HepG2 (cell line): ENCODE measurements around the gene XRCC1. TPM values are rescaled to one million over a fixed set of nuclear protein-coding genes. Genes with fewer than 3 reads are reported as not detected.

ENCODE experiments used
- ATAC-seq: fragments of 200-7000 bp; cut with Tn5 transposase; 3 replicates; pipeline ENCODE4 v1.9.1; 2020; ENCODE audit warnings: mild to moderate bottlenecking, moderate library complexity
- BruUV-seq: library from RNA; stranded (reverse); fragments of 400-500 nt; replicated peaks from 2 replicates; lab custom pipeline; 2021; lab: Mats Ljungman, UMichigan
- CTCF ChIA-PET: fragments of 300-600 bp; formaldehyde crosslinking; extraction: SDS; loops from one replicate; lab custom pipeline; 2021; ENCODE audit warnings: low total read pairs, inconsistent platforms, low intra/inter-chr PET ratio; lab: Yijun Ruan, JAX
- POLR2A ChIA-PET: fragments of 350-600 bp; sonication (Branson Sonifier 250); formaldehyde crosslinking; loops from one replicate; lab custom pipeline; 2020; ENCODE audit warnings: antibody characterized with exemption, inconsistent platforms; lab: Yijun Ruan, JAX
- DNase-seq: peaks from one replicate; pipeline ENCODE4 v3.0.0-alpha.2; 2015; ENCODE audit warnings: low spot score
- FAIRE-seq: peaks from 3 replicates; lab custom pipeline; 2011; peaks lifted over from hg19 to GRCh38; lab: Jason Lieb, UNC
- H2AFZ ChIP-seq: one replicate; pipeline ENCODE4 v1.6.1; 2011; ENCODE audit warnings: low read length, inconsistent platforms
- H3K27ac ChIP-seq: fragments of 300-600 bp; 3 replicates; pipeline ENCODE4 v1.8.0; 2011; ENCODE audit warnings: mixed run types, mild to moderate bottlenecking, mixed read lengths, low read length, inconsistent platforms; ENCODE audit not compliant: insufficient read depth; ENCODE audit errors: extremely low read length
- H3K27me3 ChIP-seq, 2 experiments: fragments of 200-600 bp in 1 of 2; 2 replicates in 1 of 2; 3 replicates in 1 of 2; pipeline versions ENCODE4 v1.6.0 to v1.8.0; 2011; ENCODE audit warnings: low read length in 2 of 2, mild to moderate bottlenecking in 2 of 2, moderate library complexity in 2 of 2, inconsistent platforms in 1 of 2; ENCODE audit not compliant: insufficient read depth in 2 of 2, control insufficient read depth in 1 of 2
- H3K36me3 ChIP-seq, 2 experiments: fragments of 200-600 bp in 1 of 2; replicated peaks in 1 of 2; 2 replicates in 1 of 2; 3 replicates in 1 of 2; pipeline versions ENCODE4 v1.5.1 to v1.8.0; 2011; ENCODE audit warnings: low read length in 2 of 2, inconsistent platforms in 1 of 2; ENCODE audit not compliant: insufficient read depth in 2 of 2, control insufficient read depth in 1 of 2
- H3K4me1 ChIP-seq: 2 replicates; pipeline ENCODE4 v1.5.1; 2012; ENCODE audit warnings: low read length, inconsistent platforms; ENCODE audit not compliant: insufficient read depth
- H3K4me2 ChIP-seq: 2 replicates; pipeline ENCODE4 v1.6.0; 2011; ENCODE audit warnings: low read depth, low read length, inconsistent platforms
- H3K4me3 ChIP-seq, 3 experiments: fragments of 200-600 bp in 1 of 3; sonication (generic), shearing (Covaris generic) in 1 of 3; replicated peaks in 1 of 3; 2 replicates each; pipeline ENCODE4 v1.5.1; 2011 to 2016; ENCODE audit warnings: low read length in 3 of 3, inconsistent platforms in 2 of 3, low read depth in 2 of 3, mild to moderate bottlenecking in 2 of 3, control low read depth in 1 of 3, mixed read lengths in 1 of 3; ENCODE audit not compliant: insufficient read depth in 1 of 3
- H3K79me2 ChIP-seq: one replicate; pipeline ENCODE4 v1.6.1; 2011; ENCODE audit warnings: low read length, inconsistent platforms; ENCODE audit not compliant: insufficient read depth
- H3K9ac ChIP-seq: 2 replicates; pipeline ENCODE4 v1.6.0; 2011; ENCODE audit warnings: mild to moderate bottlenecking, low read depth, low read length, inconsistent platforms; ENCODE audit not compliant: insufficient read depth
- H3K9me3 ChIP-seq: 2 replicates; pipeline ENCODE4 v1.5.1; 2012; ENCODE audit warnings: mild to moderate bottlenecking, low read length
- H4K20me1 ChIP-seq: 2 replicates; pipeline ENCODE4 v1.6.0; 2011; ENCODE audit warnings: inconsistent platforms, mild to moderate bottlenecking, low read length, moderate library complexity; ENCODE audit not compliant: insufficient read depth
- JDP2 ChIP-seq: sonication (generic); formaldehyde crosslinking; IDR thresholded peaks from 2 replicates; pipeline ENCODE4 v1.8.1; 2022; ENCODE audit warnings: missing genetic modification reagents, borderline replicate concordance
- JUN ChIP-seq: sonication (generic); formaldehyde crosslinking; IDR thresholded peaks from 2 replicates; pipeline ENCODE4 v1.4.0; 2020; ENCODE audit warnings: mild to moderate bottlenecking, missing genetic modification reagents
- MEIS2 ChIP-seq: sonication (generic); formaldehyde crosslinking; IDR thresholded peaks from 2 replicates; pipeline ENCODE4 v1.9.0; 2021; ENCODE audit warnings: mild to moderate bottlenecking, missing genetic modification reagents
- SRSF4 ChIP-seq: fragments of 200-400 bp; formaldehyde crosslinking; IDR thresholded peaks from one replicate; pipeline ENCODE4 v1.6.1; 2018; ENCODE audit warnings: mild to moderate bottlenecking, low read depth, low read length, moderate library complexity; ENCODE audit not compliant: poor library complexity, severe bottlenecking
- ZNF761 ChIP-seq: sonication (generic); formaldehyde crosslinking; conservative IDR thresholded peaks from 2 replicates; pipeline ENCODE4 v1.4.0; 2020; ENCODE audit warnings: mild to moderate bottlenecking, missing genetic modification reagents
- WGBS: methylation state at CpG from one replicate; pipeline ENCODE4 v1.1.6; 2017; ENCODE audit warnings: low lambda C conversion rate; 5-methylcytosine and 5-hydroxymethylcytosine counted together
- in situ Hi-C: cut with HindIII; loops from 2 replicates; pipeline ENCODE4 v1.10.0; 2017; ENCODE audit warnings: low pct_unique_long_range_greater_than_20kb; ENCODE audit not compliant: extremely low pct_ligation_motif_present
- intact Hi-C: fragments of 100-400 bp; cut with micrococcal nuclease; formaldehyde crosslinking; loops from one replicate; pipeline ENCODE4 v1.10.0; 2022; ENCODE audit not compliant: unreplicated experiment
- polyA plus RNA-seq, 8 experiments: library from polyadenylated mRNA; depleted of rRNA in 3 of 8; stranded (reverse) in 7 of 8; unstranded in 1 of 8; fragments of >200 nt; fragmentation: Illumina TruSeq in 4 of 8; extraction: Trizol in 4 of 8; gene quantifications; 2 replicates each; pipeline versions ENCODE4 v1.2.1 to v1.2.3, GENCODE V29; 2011 to 2016; ENCODE audit warnings: low read depth in 4 of 8, missing spikeins in 1 of 8, mixed read lengths in 1 of 8; ENCODE audit not compliant: insufficient read depth in 1 of 8
- total RNA-seq, 5 experiments: library from RNA; depleted of rRNA; stranded (reverse); fragments of >200 nt; fragmentation: Illumina TruSeq; extraction: Trizol; gene quantifications; 2 replicates each; pipeline ENCODE4 v1.2.3, GENCODE V29; 2016; ENCODE audit warnings: low read depth in 1 of 5
- TF ChIP-seq, protein P1 (sequence below): sonication (generic); formaldehyde crosslinking; IDR thresholded peaks from 2 replicates; pipeline ENCODE4 v1.5.0; 2020; ENCODE audit warnings: mild to moderate bottlenecking, missing genetic modification reagents

The XRCC1 gene
- total and polyA plus RNA-seq, 2 of the 13 experiments (the other 11 are each of a cell fraction or from before 2014, with no cell fraction given): 24.7 to 26.3 TPM

- H4K20me1 ChIP-seq: no peaks in the 10 kb centered on the region
- no peaks in the 10 kb centered on the region for H3K27me3 ChIP-seq
- FAIRE-seq (no peak), DNase-seq (no peak), ATAC-seq (no peak)
- in situ Hi-C loops (no loop called here), intact Hi-C loops (no loop called here)
- H3K9me3 ChIP-seq: peaks cover 7% of the 10 kb centered on the region; the same call in 1 of the 2 replicates
- peaks cover 1 to 11% of the 10 kb centered on the region in 2 experiments; a peak in 3 of 5 replicates for H3K36me3 ChIP-seq
- WGBS: 95% methylated on average over 17 of the region's 17 CpGs
- H3K79me2 ChIP-seq: no peaks in the 10 kb centered on the region
- no peak overlapping the region for H3K4me3 ChIP-seq
- CTCF ChIA-PET: no interaction called here
- no peak overlapping the region for H3K4me2 ChIP-seq
- no TSS peak for BruUV-seq
- POLR2A ChIA-PET: no interaction called here
- TF ChIP-seq JDP2 (no peak), JUN (CRISPR knock-in tag) (no peak), MEIS2 (CRISPR knock-in tag) (no peak), ZNF761 (CRISPR knock-in tag) (no peak), SRSF4 (no peak)
- TF ChIP-seq, protein P1, sequence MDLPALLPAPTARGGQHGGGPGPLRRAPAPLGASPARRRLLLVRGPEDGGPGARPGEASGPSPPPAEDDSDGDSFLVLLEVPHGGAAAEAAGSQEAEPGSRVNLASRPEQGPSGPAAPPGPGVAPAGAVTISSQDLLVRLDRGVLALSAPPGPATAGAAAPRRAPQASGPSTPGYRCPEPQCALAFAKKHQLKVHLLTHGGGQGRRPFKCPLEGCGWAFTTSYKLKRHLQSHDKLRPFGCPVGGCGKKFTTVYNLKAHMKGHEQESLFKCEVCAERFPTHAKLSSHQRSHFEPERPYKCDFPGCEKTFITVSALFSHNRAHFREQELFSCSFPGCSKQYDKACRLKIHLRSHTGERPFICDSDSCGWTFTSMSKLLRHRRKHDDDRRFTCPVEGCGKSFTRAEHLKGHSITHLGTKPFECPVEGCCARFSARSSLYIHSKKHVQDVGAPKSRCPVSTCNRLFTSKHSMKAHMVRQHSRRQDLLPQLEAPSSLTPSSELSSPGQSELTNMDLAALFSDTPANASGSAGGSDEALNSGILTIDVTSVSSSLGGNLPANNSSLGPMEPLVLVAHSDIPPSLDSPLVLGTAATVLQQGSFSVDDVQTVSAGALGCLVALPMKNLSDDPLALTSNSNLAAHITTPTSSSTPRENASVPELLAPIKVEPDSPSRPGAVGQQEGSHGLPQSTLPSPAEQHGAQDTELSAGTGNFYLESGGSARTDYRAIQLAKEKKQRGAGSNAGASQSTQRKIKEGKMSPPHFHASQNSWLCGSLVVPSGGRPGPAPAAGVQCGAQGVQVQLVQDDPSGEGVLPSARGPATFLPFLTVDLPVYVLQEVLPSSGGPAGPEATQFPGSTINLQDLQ (CRISPR knock-in tag): no peak
- no peak overlapping the region for H3K9ac ChIP-seq
- peaks cover 6% of the 10 kb centered on the region; the same call in 1 of the 2 replicates for H3K4me1 ChIP-seq
- H2AFZ ChIP-seq: no peak overlapping the region
- H3K27ac ChIP-seq: no peak overlapping the region
These were observed 41.0 kb downstream of the XRCC1 start for GRCh38 chr19:43534305-43534815.
